ENCODE results near the gene FOXK2. TPM values are rescaled to one million over a fixed set of nuclear protein-coding genes. Genes with fewer than 3 reads are reported as not detected.

Gene FOXK2
- total RNA-seq, 1 experiment from 2014 or later: 72.0 TPM

- Histone ChIP-seq H3K9ac (ENCODE audit: extremely low read depth, insufficient read length, low read length) (no peak overlapping the region), H3K4ac (ENCODE audit: low read depth, low read length) (no peak overlapping the region), H3K23ac (ENCODE audit: insufficient read length, low read depth, low read length) (no peak overlapping the region), H2BK20ac (ENCODE audit: low read depth, low read length, poor library complexity, severe bottlenecking) (no peak overlapping the region), H4K8ac (replicated peaks; ENCODE audit: insufficient read length, low read depth, low read length) (no peak overlapping the region), H4K91ac (ENCODE audit: insufficient read length, low read depth, low read length) (no peak overlapping the region), H3K14ac (ENCODE audit: insufficient read depth, low read length) (no peak overlapping the region), H4K20me1 (ENCODE audit: control insufficient read depth, insufficient read depth, insufficient read length) (no peaks in the 10 kb centered on the region), H2BK120ac (ENCODE audit: low read depth, low read length, poor library complexity, severe bottlenecking) (no peak overlapping the region), H3K9me3 (ENCODE audit: control insufficient read depth, low read depth, low read length) (no peaks in the 10 kb centered on the region), H3K79me1 (ENCODE audit: insufficient read depth, low read depth, low read length, poor library complexity, severe bottlenecking) (no peaks in the 10 kb centered on the region), H3T11ph (ENCODE audit: low read length) (no peak overlapping the region), H2BK5ac (ENCODE audit: insufficient read length, low read length) (no peak overlapping the region), H3K27me3 (ENCODE audit: insufficient read depth, low read length) (no peaks in the 10 kb centered on the region), H3K23me2 (ENCODE audit: insufficient read length, low read depth, low read length, poor library complexity, severe bottlenecking) (no peaks in the 10 kb centered on the region), H3K18ac (ENCODE audit: insufficient read length, low read depth, low read length) (no peak overlapping the region), H2BK12ac (ENCODE audit: insufficient read length, low read depth, low read length) (no peak overlapping the region), H3K4me1 (ENCODE audit: insufficient read depth, low read length) (no peaks in the 10 kb centered on the region), H3K27ac (ENCODE audit: insufficient read length, low read depth, low read length) (no peak overlapping the region), H3K56ac (ENCODE audit: insufficient read length, low read depth, low read length) (no peak overlapping the region), H4K5ac (ENCODE audit: insufficient read length, low read depth, low read length) (no peak overlapping the region), H3K4me2 (ENCODE audit: insufficient read depth, insufficient read length, low read length) (no peak overlapping the region), H3K79me2 (ENCODE audit: insufficient read depth, low read length) (no peaks in the 10 kb centered on the region), H2BK15ac (ENCODE audit: low read depth, low read length) (no peak overlapping the region), H2AFZ (ENCODE audit: low read length) (no peak overlapping the region), H2AK5ac (ENCODE audit: insufficient read length, low read length) (no peak overlapping the region)
- no peak for TF ChIP-seq CTCF (conservative IDR thresholded peaks at IDR 0.05)
- WGBS (ENCODE audit: extremely low coverage, insufficient read length, low lambda C conversion rate): no CpG with 5 or more reads among the region's 7 CpGs
- Mint-ChIP-seq H3K27me3 (ENCODE audit: low read depth) (no peaks in the 10 kb centered on the region), H3K27ac (no peak overlapping the region; a peak in 1 of 7 replicates), H3K4me3 (no peak overlapping the region), H3K36me3 (ENCODE audit: insufficient read depth in 1 of 3, low read depth in 3 of 3) (peaks cover 35 to 85% (median 75%) of the 10 kb centered on the region in 3 experiments), H3K9me3 (no peaks in the 10 kb centered on the region), H3K4me1 (no peaks in the 10 kb centered on the region)
- no peak for DNase-seq
Observed at GRCh38 chr17:82470065-82470464, 49.5 kb upstream of the FOXK2 start.

All from H9 (cell line).